Type B pancreatic cell (in vitro differentiated cells): Measurements from ENCODE around the gene ANO9. TPM values are rescaled to one million over a fixed set of nuclear protein-coding genes. Genes with fewer than 3 reads are reported as not detected.

Source experiments
- DNase-seq: peaks from one replicate; pipeline ENCODE4 v3.0.0; 2021; ENCODE audit warnings: mixed read lengths; ENCODE audit not compliant: unreplicated experiment; ENCODE audit errors: extremely low spot score
- H3K27ac Mint-ChIP-seq: 2 replicates; pipeline ENCODE4 v1.8.0; 2021; ENCODE audit warnings: mild to moderate bottlenecking, mixed read lengths
- H3K27me3 Mint-ChIP-seq: 2 replicates; pipeline ENCODE4 v1.8.0; 2021; ENCODE audit warnings: mixed read lengths
- H3K36me3 Mint-ChIP-seq: 2 replicates; pipeline ENCODE4 v1.8.0; 2021; ENCODE audit warnings: mixed read lengths
- H3K4me1 Mint-ChIP-seq: one replicate; pipeline ENCODE4 v1.8.0; 2021; ENCODE audit warnings: mixed read lengths; ENCODE audit not compliant: unreplicated experiment
- H3K4me3 Mint-ChIP-seq: 2 replicates; pipeline ENCODE4 v1.8.0; 2021; ENCODE audit warnings: mild to moderate bottlenecking, mixed read lengths
- H3K9me3 Mint-ChIP-seq: 2 replicates; pipeline ENCODE4 v1.8.0; 2021; ENCODE audit warnings: mixed read lengths
- total RNA-seq: library from RNA; stranded (reverse); gene quantifications from 2 replicates; pipeline ENCODE4 v1.2.1, GENCODE V29; 2021; ENCODE audit warnings: low replicate concordance
- TF ChIP-seq, protein P1 (sequence below): fragments of 200-600 bp; sonication (generic); conservative IDR thresholded peaks from 2 replicates; pipeline ENCODE4 v1.5.0; 2021; ENCODE audit warnings: antibody characterized with exemption, mild to moderate bottlenecking

ANO9 gene
- total RNA-seq, 1 donor from 2014 or later = 25.3 TPM

GRCh38 chr11:417652-418342, 24.0 kb downstream of the ANO9 start:
- no peaks in the 10 kb centered on the region for H3K9me3 Mint-ChIP-seq
- TF ChIP-seq, protein P1, sequence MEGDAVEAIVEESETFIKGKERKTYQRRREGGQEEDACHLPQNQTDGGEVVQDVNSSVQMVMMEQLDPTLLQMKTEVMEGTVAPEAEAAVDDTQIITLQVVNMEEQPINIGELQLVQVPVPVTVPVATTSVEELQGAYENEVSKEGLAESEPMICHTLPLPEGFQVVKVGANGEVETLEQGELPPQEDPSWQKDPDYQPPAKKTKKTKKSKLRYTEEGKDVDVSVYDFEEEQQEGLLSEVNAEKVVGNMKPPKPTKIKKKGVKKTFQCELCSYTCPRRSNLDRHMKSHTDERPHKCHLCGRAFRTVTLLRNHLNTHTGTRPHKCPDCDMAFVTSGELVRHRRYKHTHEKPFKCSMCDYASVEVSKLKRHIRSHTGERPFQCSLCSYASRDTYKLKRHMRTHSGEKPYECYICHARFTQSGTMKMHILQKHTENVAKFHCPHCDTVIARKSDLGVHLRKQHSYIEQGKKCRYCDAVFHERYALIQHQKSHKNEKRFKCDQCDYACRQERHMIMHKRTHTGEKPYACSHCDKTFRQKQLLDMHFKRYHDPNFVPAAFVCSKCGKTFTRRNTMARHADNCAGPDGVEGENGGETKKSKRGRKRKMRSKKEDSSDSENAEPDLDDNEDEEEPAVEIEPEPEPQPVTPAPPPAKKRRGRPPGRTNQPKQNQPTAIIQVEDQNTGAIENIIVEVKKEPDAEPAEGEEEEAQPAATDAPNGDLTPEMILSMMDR = no peak
- H3K27ac Mint-ChIP-seq = peak overlapping the region; percentile 56
- H3K27me3 Mint-ChIP-seq = peaks cover 35% of the 10 kb centered on the region
- DNase-seq = no peak
- peaks cover 8% of the 10 kb centered on the region for H3K4me1 Mint-ChIP-seq
- H3K4me3 Mint-ChIP-seq = peak overlapping the region; percentile 79
- H3K36me3 Mint-ChIP-seq = no peaks in the 10 kb centered on the region

DNA sequence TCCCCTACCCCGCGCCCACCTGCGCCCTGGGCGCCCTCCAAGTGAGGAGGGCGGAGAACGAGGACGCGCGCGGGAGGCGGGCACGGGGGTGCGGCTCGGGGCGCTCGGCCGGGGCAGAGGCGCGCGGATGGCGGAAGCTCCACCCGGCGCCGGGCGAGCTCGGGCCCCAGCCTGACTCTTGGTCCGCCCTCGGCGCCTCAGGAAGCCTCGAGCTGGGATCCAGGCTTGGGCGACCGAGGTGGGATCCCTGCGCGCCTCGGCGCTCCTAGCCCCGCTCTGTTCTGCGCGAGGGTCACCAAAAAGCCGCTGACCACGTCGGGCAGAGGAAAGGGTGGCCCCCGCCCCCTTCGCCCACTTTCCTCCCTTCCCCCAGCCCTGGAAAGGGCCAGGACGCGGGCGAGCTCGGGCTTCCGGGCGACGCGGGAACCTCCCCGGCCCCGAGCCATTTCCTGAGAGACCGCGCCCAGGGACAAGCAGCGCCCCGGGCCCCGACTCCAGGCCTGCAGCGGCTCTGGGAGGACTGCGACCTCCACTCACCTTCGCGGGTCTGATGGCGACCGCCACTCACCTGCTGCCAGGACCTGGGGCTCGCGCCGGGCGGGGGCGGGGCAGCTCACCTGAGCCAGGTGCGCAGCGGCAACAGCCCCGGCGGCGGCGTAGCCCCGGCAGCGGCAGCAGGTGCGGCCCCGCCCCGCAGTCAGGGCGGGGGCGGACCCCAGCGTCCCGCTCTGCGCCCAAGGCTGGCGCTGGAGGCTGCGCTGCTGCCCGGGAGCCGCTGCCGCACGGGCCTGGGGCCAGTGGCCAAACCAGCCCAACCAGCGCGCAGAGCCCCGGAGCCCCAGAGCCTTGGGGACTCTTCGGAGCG, 24.8 kb downstream of the ANO9 start:
- Mint-ChIP-seq H3K27me3 (peaks cover 32% of the 10 kb centered on the region), H3K36me3 (no peaks in the 10 kb centered on the region), H3K9me3 (no peaks in the 10 kb centered on the region), H3K27ac (no peak overlapping the region), H3K4me3 (peak overlapping the region; percentile 54), H3K4me1 (peaks cover 8% of the 10 kb centered on the region)
- DNase-seq = no peak
- TF ChIP-seq, protein P1 = no peak

DNA sequence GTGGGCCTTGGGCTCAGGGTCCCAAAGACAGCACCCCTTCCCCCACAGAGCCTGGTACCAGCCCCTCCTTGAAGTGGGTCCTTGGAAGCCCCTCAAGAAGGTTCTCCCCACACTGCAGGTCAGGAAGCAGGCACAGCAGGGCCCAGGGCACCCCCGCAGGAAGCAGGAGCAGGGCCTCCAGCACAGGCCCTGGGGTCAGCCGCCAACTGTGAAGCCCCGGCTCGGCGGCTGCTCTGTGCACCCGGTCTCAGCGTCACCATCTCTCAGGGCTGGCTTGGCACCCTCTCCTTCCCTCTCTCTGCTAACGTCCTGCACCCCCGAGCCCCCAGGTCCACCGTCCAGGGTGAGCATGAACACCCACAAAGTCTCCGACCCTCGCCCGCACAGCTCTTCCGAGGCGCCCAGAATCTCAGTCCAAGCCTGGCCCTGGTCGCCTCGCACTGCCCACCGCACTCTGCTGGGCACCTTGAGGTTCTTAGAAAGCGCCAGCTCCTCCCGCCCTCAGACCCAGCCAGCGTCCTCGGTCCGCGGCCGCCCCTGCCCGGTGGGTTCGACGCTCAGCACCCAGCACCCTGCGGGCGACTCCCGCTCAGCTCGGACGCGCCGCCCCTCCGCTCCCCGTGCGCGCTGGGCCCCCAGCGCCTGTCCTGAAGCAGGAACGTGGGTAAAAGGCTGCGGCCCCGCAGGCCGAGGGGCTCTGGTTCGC, 25.6 kb downstream of the ANO9 start:
- TF ChIP-seq, protein P1 = no peak
- no peak overlapping the region for H3K27ac Mint-ChIP-seq
- no peaks in the 10 kb centered on the region for H3K36me3 Mint-ChIP-seq
- no peak for DNase-seq
- H3K4me1 Mint-ChIP-seq = peaks cover 8% of the 10 kb centered on the region
- no peaks in the 10 kb centered on the region for H3K9me3 Mint-ChIP-seq
- H3K4me3 Mint-ChIP-seq = peak overlapping the region; percentile 81
- peaks cover 31% of the 10 kb centered on the region for H3K27me3 Mint-ChIP-seq

GRCh38 chr11:415640-416041, 26.2 kb downstream of the ANO9 start:
- Mint-ChIP-seq H3K9me3 (no peaks in the 10 kb centered on the region), H3K4me3 (peak overlapping the region; percentile 81), H3K27ac (no peak overlapping the region), H3K4me1 (peaks cover 8% of the 10 kb centered on the region), H3K36me3 (no peaks in the 10 kb centered on the region), H3K27me3 (peaks cover 31% of the 10 kb centered on the region)
- DNase-seq = no peak
- TF ChIP-seq, protein P1 = no peak

- Mint-ChIP-seq H3K27me3 (peaks cover 31% of the 10 kb centered on the region), H3K4me3 (peak overlapping the region; percentile 41), H3K36me3 (no peaks in the 10 kb centered on the region), H3K27ac (no peak overlapping the region), H3K4me1 (peaks cover 8% of the 10 kb centered on the region), H3K9me3 (no peaks in the 10 kb centered on the region)
- TF ChIP-seq, protein P1 = no peak
- no peak for DNase-seq
Measured at GRCh38 chr11:414318-414857, 27.4 kb downstream of the ANO9 start.
